ENCODE measurements around the gene BMAL1.

BMAL1 gene

DNA sequence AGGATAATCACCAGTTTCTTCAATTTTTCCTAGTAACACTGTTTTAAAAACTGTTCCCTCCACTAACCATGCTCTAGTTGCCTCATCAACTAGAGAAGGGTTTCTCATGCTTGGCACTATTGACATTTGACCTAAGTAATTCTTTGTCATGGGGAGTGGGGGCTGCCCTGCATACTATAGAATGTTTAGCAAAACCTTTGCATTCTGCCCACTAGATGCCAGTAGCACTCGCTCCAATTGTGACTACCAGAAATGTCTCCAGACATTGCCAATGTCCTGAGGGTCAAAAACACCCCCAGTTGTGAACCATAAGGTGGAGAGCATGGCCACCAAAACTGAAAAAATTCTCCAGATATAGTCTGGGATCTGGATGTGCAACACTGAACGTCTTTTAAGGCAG is 27.6 kb upstream of the BMAL1 start:
- Histone ChIP-seq H3K9me3 (ENCODE audit: control insufficient read depth, insufficient read depth, low read length) (no peaks in the 10 kb centered on the region), H3K4me1 (ENCODE audit: control insufficient read depth, low read length) (no peaks in the 10 kb centered on the region), H3K4me2 (ENCODE audit: low read length) (no peak overlapping the region), H3K27ac (ENCODE audit: low read depth, low read length) (no peak overlapping the region), H3F3A (ENCODE audit: control insufficient read depth, insufficient read depth) (no peaks in the 10 kb centered on the region), H3K79me2 (ENCODE audit: control insufficient read depth, low read length) (no peaks in the 10 kb centered on the region), H3K27me3 (ENCODE audit: control insufficient read depth, low read length) (no peaks in the 10 kb centered on the region), H4K20me1 (ENCODE audit: control insufficient read depth, insufficient read depth, low read depth, low read length) (no peaks in the 10 kb centered on the region), H3K36me3 (ENCODE audit: control insufficient read depth, low read length) (no peaks in the 10 kb centered on the region), H3K4me3 (ENCODE audit: low read length) (no peak overlapping the region), H3K9me2 (replicated peaks; ENCODE audit: control insufficient read depth, low read length) (no peaks in the 10 kb centered on the region)
- TF ChIP-seq EZH2phosphoT487 (IDR thresholded peaks at IDR 0.05; ENCODE audit: borderline replicate concordance, low read length): no peak
- TF ChIP-seq, protein P1, sequence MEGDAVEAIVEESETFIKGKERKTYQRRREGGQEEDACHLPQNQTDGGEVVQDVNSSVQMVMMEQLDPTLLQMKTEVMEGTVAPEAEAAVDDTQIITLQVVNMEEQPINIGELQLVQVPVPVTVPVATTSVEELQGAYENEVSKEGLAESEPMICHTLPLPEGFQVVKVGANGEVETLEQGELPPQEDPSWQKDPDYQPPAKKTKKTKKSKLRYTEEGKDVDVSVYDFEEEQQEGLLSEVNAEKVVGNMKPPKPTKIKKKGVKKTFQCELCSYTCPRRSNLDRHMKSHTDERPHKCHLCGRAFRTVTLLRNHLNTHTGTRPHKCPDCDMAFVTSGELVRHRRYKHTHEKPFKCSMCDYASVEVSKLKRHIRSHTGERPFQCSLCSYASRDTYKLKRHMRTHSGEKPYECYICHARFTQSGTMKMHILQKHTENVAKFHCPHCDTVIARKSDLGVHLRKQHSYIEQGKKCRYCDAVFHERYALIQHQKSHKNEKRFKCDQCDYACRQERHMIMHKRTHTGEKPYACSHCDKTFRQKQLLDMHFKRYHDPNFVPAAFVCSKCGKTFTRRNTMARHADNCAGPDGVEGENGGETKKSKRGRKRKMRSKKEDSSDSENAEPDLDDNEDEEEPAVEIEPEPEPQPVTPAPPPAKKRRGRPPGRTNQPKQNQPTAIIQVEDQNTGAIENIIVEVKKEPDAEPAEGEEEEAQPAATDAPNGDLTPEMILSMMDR (IDR thresholded peaks at IDR 0.05; ENCODE audit: low read depth, low read length, poor library complexity, severe bottlenecking): no peak

DNA sequence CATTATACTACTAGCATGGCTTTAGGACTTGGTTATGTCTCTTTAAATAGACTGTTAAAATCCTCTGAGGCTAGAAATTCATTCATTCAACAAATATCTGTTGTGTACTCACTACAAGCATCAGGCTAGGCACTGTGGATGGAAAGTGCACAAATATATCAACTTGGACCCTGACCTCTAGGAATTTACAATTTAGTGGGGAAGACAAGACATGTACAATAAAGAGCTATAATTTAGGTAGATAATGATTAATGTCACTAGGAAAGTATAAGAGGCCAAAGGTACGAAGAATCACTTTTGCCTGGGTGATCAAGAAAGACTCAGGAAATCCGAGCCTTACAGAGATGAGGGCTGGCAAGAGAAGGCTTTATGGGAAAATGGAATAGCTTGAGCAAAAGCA is 25.6 kb upstream of the BMAL1 start:
- no peaks in the 10 kb centered on the region for H3K9me2 ChIP-seq (replicated peaks; ENCODE audit: control insufficient read depth, low read length)
- H3K4me1 ChIP-seq (ENCODE audit: control insufficient read depth, low read length): no peaks in the 10 kb centered on the region
- H3K79me2 ChIP-seq (ENCODE audit: control insufficient read depth, low read length): no peaks in the 10 kb centered on the region
- no peak overlapping the region for H3K4me2 ChIP-seq (ENCODE audit: low read length)
- no peaks in the 10 kb centered on the region for H3K36me3 ChIP-seq (ENCODE audit: control insufficient read depth, low read length)
- no peaks in the 10 kb centered on the region for H3K9me3 ChIP-seq (ENCODE audit: control insufficient read depth, insufficient read depth, low read length)
- H3K27me3 ChIP-seq (ENCODE audit: control insufficient read depth, low read length): peaks cover 3% of the 10 kb centered on the region; the same call in 1 of the 2 replicates
- no peak overlapping the region for H3K27ac ChIP-seq (ENCODE audit: low read depth, low read length)
- no peaks in the 10 kb centered on the region for H3F3A ChIP-seq (ENCODE audit: control insufficient read depth, insufficient read depth)
- H4K20me1 ChIP-seq (ENCODE audit: control insufficient read depth, insufficient read depth, low read depth, low read length): no peaks in the 10 kb centered on the region
- no peak overlapping the region for H3K4me3 ChIP-seq (ENCODE audit: low read length)
- TF ChIP-seq, protein P1 (IDR thresholded peaks at IDR 0.05; ENCODE audit: low read depth, low read length, poor library complexity, severe bottlenecking): no peak
- TF ChIP-seq EZH2phosphoT487 (IDR thresholded peaks at IDR 0.05; ENCODE audit: borderline replicate concordance, low read length): no peak

DNA sequence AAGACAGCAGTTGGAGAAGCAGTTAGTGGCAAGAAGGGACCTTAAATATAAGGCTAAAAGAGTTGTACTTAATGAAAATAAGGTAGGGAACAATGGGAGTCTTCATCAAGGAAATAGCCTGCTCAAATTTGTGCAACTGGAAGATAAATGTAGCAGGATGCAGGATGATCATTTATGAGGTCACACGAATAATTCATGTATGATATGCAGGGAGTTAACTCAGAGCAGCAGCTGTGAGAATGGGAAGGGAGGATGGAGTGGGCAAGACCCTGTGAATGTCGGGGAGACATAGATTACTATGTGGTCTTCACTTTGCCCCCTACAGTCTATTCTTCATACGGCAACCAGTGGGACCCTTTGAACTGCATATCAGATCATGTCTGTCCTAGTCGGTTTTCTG is 25.2 kb upstream of the BMAL1 start:
- Histone ChIP-seq H3K27ac (ENCODE audit: low read depth, low read length) (no peak overlapping the region), H3K9me3 (ENCODE audit: control insufficient read depth, insufficient read depth, low read length) (no peaks in the 10 kb centered on the region), H3K4me2 (ENCODE audit: low read length) (no peak overlapping the region), H3K79me2 (ENCODE audit: control insufficient read depth, low read length) (no peaks in the 10 kb centered on the region), H4K20me1 (ENCODE audit: control insufficient read depth, insufficient read depth, low read depth, low read length) (no peaks in the 10 kb centered on the region), H3K4me1 (ENCODE audit: control insufficient read depth, low read length) (no peaks in the 10 kb centered on the region), H3K36me3 (ENCODE audit: control insufficient read depth, low read length) (no peaks in the 10 kb centered on the region), H3K4me3 (ENCODE audit: low read length) (no peak overlapping the region), H3K9me2 (replicated peaks; ENCODE audit: control insufficient read depth, low read length) (no peaks in the 10 kb centered on the region), H3F3A (ENCODE audit: control insufficient read depth, insufficient read depth) (no peaks in the 10 kb centered on the region), H3K27me3 (ENCODE audit: control insufficient read depth, low read length) (peaks cover 3% of the 10 kb centered on the region; the same call in 1 of the 2 replicates)
- no peak for TF ChIP-seq EZH2phosphoT487 (IDR thresholded peaks at IDR 0.05; ENCODE audit: borderline replicate concordance, low read length)
- TF ChIP-seq, protein P1 (IDR thresholded peaks at IDR 0.05; ENCODE audit: low read depth, low read length, poor library complexity, severe bottlenecking): no peak
